Right cardiac atrium (tissue), 5 donors: ENCODE results near the gene SST. TPM values are rescaled to one million over a fixed set of nuclear protein-coding genes. Genes with fewer than 3 reads are reported as not detected.
A peak's percentile ranks its signal among the peaks of the same experiment; 100 is the strongest.

Source experiments
- ATAC-seq, 2 donors: fragments of 200-7000 bp; cut with Tn5 transposase; one replicate each; pipeline versions ENCODE4 v1.8.0 to v1.9.1; 2020; ENCODE audit warnings: moderate library complexity in 2 of 2, mild to moderate bottlenecking in 1 of 2
- DNase-seq, 3 donors: peaks; one replicate each; pipeline ENCODE4 v3.0.0-alpha.2; 2020
- H3K27ac ChIP-seq: one replicate; pipeline ENCODE4 v1.5.1; 2013; ENCODE audit warnings: mild to moderate bottlenecking, low read length, control low read depth, moderate library complexity
- H3K27me3 ChIP-seq: one replicate; pipeline ENCODE4 v1.6.1; 2013; ENCODE audit not compliant: control insufficient read depth, insufficient read depth
- H3K4me1 ChIP-seq: one replicate; pipeline ENCODE4 v1.6.1; 2013; ENCODE audit warnings: low read length; ENCODE audit not compliant: control insufficient read depth, insufficient read depth
- H3K4me3 ChIP-seq: one replicate; pipeline ENCODE4 v1.5.1; 2013; ENCODE audit warnings: low read length, control low read depth
- H3K9me3 ChIP-seq: one replicate; pipeline ENCODE4 v1.6.1; 2013; ENCODE audit warnings: low read length; ENCODE audit not compliant: control insufficient read depth
- whole genome bisulfite sequencing: extraction: QIAGEN DNeasy Blood & Tissue Kit; methylation state at CpG from one replicate; pipeline ENCODE4 v1.1.7; 2013; 5-methylcytosine and 5-hydroxymethylcytosine counted together
- intact Hi-C, 4 donors: fragments of 100-400 bp; cut with DNase I; formaldehyde crosslinking; loops; one replicate each; pipeline versions ENCODE4 v1.11.0 to v1.14.0; 2022 to 2023
- long read RNA-seq, 4 donors: library from polyadenylated mRNA; unstranded; transcript quantifications; one replicate each; pipeline ENCODE4 v2.0.0, GENCODE V29; 2020 to 2021
- polyA plus RNA-seq: library from polyadenylated mRNA; stranded (reverse); fragments of 200-250 nt; gene quantifications from one replicate; pipeline ENCODE4 v1.2.3, GENCODE V29; 2013
- total RNA-seq, 4 donors: library from RNA; stranded (reverse); fragmentation: NEBNext Ultra II Directional; extraction: Animal tissue kit (Norgen Biotek cat#: 25700); gene quantifications; one replicate each; pipeline ENCODE4 v1.2.1, GENCODE V29; 2021
- donor health status: healthy with polysubstance abuse.
- donor health status: DM: no; HTN: yes; CAD: no.
- donor health status: DM: no; HTN: no; CAD: no.
- donor health status: DM: no; HTN: yes; CAD: no; lungs with severe emphysema.
- donor health status: DM: yes; HTN: yes; CAD: no.

The SST gene
- total RNA-seq (under 1 TPM in 1 of 4 donors, not detected in 3; 0.84 TPM), polyA plus RNA-seq (7.0 TPM)
- long read RNA-seq, donor 1, result 0 reads
- long read RNA-seq, donor 2, result 0 reads
- long read RNA-seq, donor 3, result 0 reads
- long read RNA-seq, donor 4, result 0 reads

GRCh38 chr3:187669675-187670504 is at the start of gene SST:
SST (minus strand) TSS chr3:187670394; CDS start chr3:187670291, 103 bp downstream.
- 8% methylated on average over 46 of the region's 46 CpGs for WGBS
- ATAC-seq (peak; percentile 60 to 71), DNase-seq (peak; percentile 45 to 80 (median 75))
- intact Hi-C loops, result no loop called here
- no peaks in the 10 kb centered on the region for H3K9me3 ChIP-seq
- H3K4me3 ChIP-seq, result no peak within 1 kb of the TSS
- H3K4me1 ChIP-seq, result no peaks in the 10 kb centered on the region
- H3K27ac ChIP-seq, result no peak within 1 kb of the TSS
- peaks cover 7% of the 10 kb centered on the region for H3K27me3 ChIP-seq

GRCh38 chr3:187719628-187720336 is 49.6 kb upstream of the SST start:
- Histone ChIP-seq H3K27me3 (no peaks in the 10 kb centered on the region), H3K4me3 (no peak overlapping the region), H3K4me1 (no peaks in the 10 kb centered on the region), H3K27ac (no peak overlapping the region), H3K9me3 (no peaks in the 10 kb centered on the region)
- ATAC-seq (peak; percentile 47 to 59), DNase-seq (peak in 1 of 3 donors; percentile 64)
- intact Hi-C loops, result loop anchor here in 1 of 4 donors (10.0 kb wide), 1 partner anchor 405 kb away; no protein-coding TSS in a partner anchor
- WGBS, result 65% methylated on average over 6 of the region's 6 CpGs

DNA sequence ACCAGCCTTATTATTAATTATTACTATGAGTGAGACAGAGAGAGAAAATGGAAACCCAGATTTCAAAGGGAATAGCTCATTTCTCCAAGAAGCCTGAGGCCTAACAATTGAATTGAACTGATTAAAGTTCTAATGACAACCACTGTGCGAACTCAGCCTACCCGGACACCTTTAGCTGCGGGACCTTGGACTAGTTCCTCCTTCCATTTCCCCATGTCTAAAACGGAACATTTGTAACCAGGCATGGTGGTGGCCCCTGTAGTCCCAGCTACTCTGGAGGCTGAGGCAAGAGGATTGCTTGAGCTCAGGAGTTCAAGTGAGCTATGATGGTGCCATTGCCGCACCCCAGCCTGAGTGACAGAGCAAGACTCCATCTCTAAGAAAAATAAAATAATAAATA is 48.6 kb upstream of the SST start:
- Histone ChIP-seq H3K4me1 (no peaks in the 10 kb centered on the region), H3K4me3 (no peak overlapping the region), H3K27ac (no peak overlapping the region), H3K27me3 (no peaks in the 10 kb centered on the region), H3K9me3 (no peaks in the 10 kb centered on the region)
- intact Hi-C loops, result loop anchor here in 1 of 4 donors (10.0 kb wide), 1 partner anchor 404 kb away; no protein-coding TSS in a partner anchor
- WGBS, result 95% methylated on average over 5 of the region's 5 CpGs
- no peak for ATAC-seq
- DNase-seq, result no peak

DNA sequence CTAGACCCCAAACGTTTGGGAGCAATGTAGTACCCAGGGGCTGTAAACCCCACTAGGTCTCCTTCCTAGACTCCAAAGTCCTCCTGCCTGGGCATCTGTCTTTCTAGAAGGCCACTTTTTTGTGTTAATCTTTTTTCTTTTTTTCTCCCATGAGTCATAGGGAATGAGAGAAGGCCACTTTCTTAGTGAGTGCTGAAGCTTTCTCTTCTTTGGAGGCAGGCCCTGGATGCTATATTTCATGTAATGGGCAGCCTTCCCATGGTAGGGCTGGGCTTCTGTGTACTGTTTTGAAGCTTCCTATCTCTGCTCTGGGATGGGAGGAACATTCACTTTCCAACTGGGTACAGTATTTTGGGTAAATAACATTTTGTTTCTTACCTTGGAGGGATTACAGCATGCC is 47.4 kb upstream of the SST start:
- WGBS, result 48% methylated on average over 1 of the region's 1 CpG
- H3K27ac ChIP-seq, result no peak overlapping the region
- H3K27me3 ChIP-seq, result no peaks in the 10 kb centered on the region
- no peak for ATAC-seq
- DNase-seq, result no peak
- H3K4me3 ChIP-seq, result no peak overlapping the region
- intact Hi-C loops, result loop anchor here in 1 of 4 donors (10.0 kb wide), 1 partner anchor 403 kb away; no protein-coding TSS in a partner anchor
- no peaks in the 10 kb centered on the region for H3K4me1 ChIP-seq
- H3K9me3 ChIP-seq, result no peaks in the 10 kb centered on the region

DNA sequence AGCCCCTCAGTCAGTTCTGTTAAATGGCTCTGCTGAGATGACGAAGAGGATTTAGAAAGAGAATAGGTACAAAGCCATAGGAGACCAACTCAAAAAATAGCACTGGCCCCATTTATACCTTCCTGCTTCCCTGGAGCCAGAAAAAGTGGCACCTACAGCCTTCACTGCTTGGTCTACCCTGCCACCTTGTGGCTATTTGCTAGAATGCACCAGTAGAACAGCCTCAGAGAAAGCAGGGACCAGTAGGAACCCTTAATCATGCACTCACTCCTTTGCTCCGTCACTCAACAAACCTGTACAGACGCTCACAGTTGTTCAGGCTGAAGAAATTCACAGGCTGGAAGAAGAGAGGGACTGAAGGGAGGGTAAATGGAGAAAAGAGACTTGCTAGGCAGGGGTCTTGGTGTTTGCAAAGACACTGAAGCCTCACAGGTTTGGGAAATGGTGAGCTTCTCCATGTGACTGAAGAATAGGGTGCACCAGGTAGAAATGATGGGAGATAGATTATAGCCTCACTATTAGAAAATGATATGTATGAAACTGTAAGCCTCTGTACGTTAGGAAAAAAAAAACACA is 44.3 kb upstream of the SST start:
- Histone ChIP-seq H3K9me3 (no peaks in the 10 kb centered on the region), H3K4me3 (no peak overlapping the region), H3K27me3 (no peaks in the 10 kb centered on the region), H3K4me1 (no peaks in the 10 kb centered on the region), H3K27ac (no peak overlapping the region)
- ATAC-seq (peak; percentile 83 to 86), DNase-seq (peak in 2 of 3 donors; percentile 39 to 72)
- intact Hi-C loops, result loop anchor here in 1 of 4 donors (10.0 kb wide), 1 partner anchor 400 kb away; no protein-coding TSS in a partner anchor
- WGBS, result 23% methylated on average over 4 of the region's 4 CpGs

DNA sequence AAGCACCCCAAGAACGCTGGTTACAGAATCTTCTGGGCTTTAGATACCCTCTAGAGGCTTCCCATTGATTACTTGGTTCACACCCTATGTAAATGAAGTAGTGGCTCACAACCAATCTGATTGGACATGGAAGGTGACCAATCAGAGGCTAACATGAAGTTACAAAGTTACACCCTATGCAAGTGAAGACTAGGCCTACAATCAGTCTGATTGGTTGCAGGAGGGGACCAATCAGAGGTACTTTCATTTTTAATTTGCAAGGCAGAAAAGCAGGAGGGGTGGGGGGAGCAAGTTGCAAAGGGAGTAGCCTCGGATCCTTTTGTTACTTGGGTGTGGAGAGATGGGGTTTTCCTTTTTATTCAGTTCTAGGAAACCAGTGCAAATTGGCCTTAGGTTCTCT is 43.3 kb upstream of the SST start:
- ATAC-seq (peak; percentile 57 to 65), DNase-seq (no peak)
- H3K4me1 ChIP-seq, result no peaks in the 10 kb centered on the region
- no peak overlapping the region for H3K27ac ChIP-seq
- no peak overlapping the region for H3K4me3 ChIP-seq
- H3K27me3 ChIP-seq, result no peaks in the 10 kb centered on the region
- intact Hi-C loops, result loop anchor here in 1 of 4 donors (10.0 kb wide), 1 partner anchor 399 kb away; no protein-coding TSS in a partner anchor
- WGBS, result 79% methylated on average over 2 of the region's 2 CpGs
- no peaks in the 10 kb centered on the region for H3K9me3 ChIP-seq

GRCh38 chr3:187709155-187709554 is 39.0 kb upstream of the SST start:
- Histone ChIP-seq H3K27me3 (no peaks in the 10 kb centered on the region), H3K4me1 (peaks cover 1% of the 10 kb centered on the region), H3K9me3 (no peaks in the 10 kb centered on the region), H3K27ac (no peak overlapping the region), H3K4me3 (no peak overlapping the region)
- 77% methylated on average over 4 of the region's 4 CpGs for WGBS
- DNase-seq, result no peak
- ATAC-seq, result no peak
- intact Hi-C loops, result no loop called here

DNA sequence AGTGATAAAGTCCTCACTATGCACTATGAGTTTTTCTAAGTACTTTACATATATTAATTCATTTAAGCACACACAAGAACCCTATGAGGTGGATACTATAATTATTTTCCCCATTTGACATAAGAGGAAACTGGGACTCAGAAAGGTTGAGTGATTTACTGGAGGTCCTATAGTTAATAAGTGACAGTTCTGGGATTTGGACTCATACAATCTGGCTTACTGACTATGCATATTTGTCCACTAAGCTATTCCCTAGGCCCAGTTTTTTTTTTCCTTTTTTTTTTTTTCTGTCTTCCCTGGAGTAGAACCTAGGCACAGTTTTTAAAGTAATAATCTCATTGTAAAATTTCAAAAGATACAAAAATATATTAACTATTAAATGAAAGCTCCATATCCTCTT is 38.5 kb upstream of the SST start:
- Histone ChIP-seq H3K27me3 (no peaks in the 10 kb centered on the region), H3K4me3 (no peak overlapping the region), H3K9me3 (no peaks in the 10 kb centered on the region), H3K27ac (no peak overlapping the region), H3K4me1 (peaks cover 1% of the 10 kb centered on the region)
- ATAC-seq (no peak), DNase-seq (no peak)
- intact Hi-C loops, result no loop called here

GRCh38 chr3:187706971-187707370 is 36.8 kb upstream of the SST start:
- intact Hi-C loops, result no loop called here
- 81% methylated on average over 2 of the region's 2 CpGs for WGBS
- ATAC-seq, result peak in 1 of 2 donors; percentile 24
- no peak overlapping the region for H3K4me3 ChIP-seq
- no peaks in the 10 kb centered on the region for H3K27me3 ChIP-seq
- DNase-seq, result peak; percentile 57 to 72 (median 62)
- H3K4me1 ChIP-seq, result peaks cover 1% of the 10 kb centered on the region
- no peaks in the 10 kb centered on the region for H3K9me3 ChIP-seq
- H3K27ac ChIP-seq, result no peak overlapping the region

DNA sequence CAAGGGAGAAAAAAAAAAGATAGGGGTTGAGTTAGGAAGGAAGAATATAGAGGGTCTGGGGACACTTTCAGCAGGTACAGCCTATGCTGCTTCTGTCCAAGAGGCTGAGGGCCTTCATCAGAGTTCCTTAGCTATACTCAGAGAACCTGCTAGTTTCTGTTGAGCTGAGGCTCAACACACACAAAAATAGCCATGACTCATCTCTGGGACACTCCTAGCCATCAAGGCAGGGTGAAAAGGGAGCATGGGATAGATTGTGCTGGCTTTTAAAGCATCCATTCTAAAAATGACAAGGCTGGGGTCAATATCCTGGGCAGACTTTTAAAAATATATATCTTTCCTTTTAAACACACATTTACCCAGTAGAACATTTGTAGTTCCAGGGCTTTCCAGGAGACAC is 35.0 kb upstream of the SST start:
- H3K4me3 ChIP-seq, result no peak overlapping the region
- ATAC-seq (peak; percentile 51 to 54), DNase-seq (no peak)
- peaks cover 1% of the 10 kb centered on the region for H3K4me1 ChIP-seq
- H3K27me3 ChIP-seq, result no peaks in the 10 kb centered on the region
- intact Hi-C loops, result no loop called here
- H3K27ac ChIP-seq, result no peak overlapping the region
- no peaks in the 10 kb centered on the region for H3K9me3 ChIP-seq
